Measurements from ENCODE around the gene PIK3CG. TPM values are rescaled to one million over a fixed set of nuclear protein-coding genes. Genes with fewer than 3 reads are reported as not detected.

PIK3CG gene
- polyA plus RNA-seq, 3 donors, result 17.9 to 31.2 (median 20.7) TPM

DNA sequence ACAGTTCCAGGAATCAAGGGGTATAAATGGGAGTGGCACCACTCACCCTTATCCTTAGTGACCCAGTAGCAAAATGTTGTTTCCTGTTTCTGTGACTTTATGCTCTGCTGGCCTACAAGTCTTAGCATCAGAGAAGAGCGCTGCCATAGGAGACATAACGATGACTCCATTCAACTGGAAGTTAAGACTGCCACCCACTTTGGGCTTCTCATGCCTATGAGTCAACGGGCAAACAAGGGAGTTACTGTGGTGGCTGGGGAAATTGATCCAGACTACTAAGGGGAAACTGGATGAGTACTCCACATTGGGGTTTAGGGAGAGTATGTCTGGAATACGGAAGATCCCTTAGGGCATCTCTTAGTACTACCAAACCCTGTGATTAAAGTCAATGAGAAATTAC lies 40.6 kb upstream of the PIK3CG start:
- Mint-ChIP-seq H3K9me3 (peaks cover 5 to 13% (median 7%) of the 10 kb centered on the region in 7 donors), H3K27me3 (ENCODE audit: low read depth in 3 of 3) (no peaks in the 10 kb centered on the region), H3K36me3 (no peaks in the 10 kb centered on the region), H3K4me1 (no peaks in the 10 kb centered on the region), H3K4me3 (no peak overlapping the region), H3K27ac (no peak overlapping the region)
- no peaks in the 10 kb centered on the region for H3K4me1 ChIP-seq (ENCODE audit: control insufficient read depth in 1 of 2, insufficient read depth in 2 of 2, low read length in 2 of 2)
- H3K27me3 ChIP-seq (ENCODE audit: control insufficient read depth in 2 of 2, insufficient read depth in 2 of 2, low read length in 2 of 2), result no peaks in the 10 kb centered on the region
- H4K20me1 ChIP-seq (ENCODE audit: insufficient read depth, low read length), result no peaks in the 10 kb centered on the region
- no peak overlapping the region for H3K9ac ChIP-seq (ENCODE audit: insufficient read depth, low read length, poor library complexity, severe bottlenecking)
- DNase-seq, result no peak
- no peak overlapping the region for H2AFZ ChIP-seq (ENCODE audit: insufficient read depth, low read depth, low read length, poor library complexity, severe bottlenecking)
- no peak overlapping the region for H3K4me2 ChIP-seq (replicated peaks; ENCODE audit: extremely low read depth, low read length, poor library complexity, severe bottlenecking)
- H3K4me3 ChIP-seq (replicated peaks in 1 of 3; ENCODE audit: low read depth in 2 of 3, low read length in 3 of 3), result no peak overlapping the region
- TF ChIP-seq, protein P1, sequence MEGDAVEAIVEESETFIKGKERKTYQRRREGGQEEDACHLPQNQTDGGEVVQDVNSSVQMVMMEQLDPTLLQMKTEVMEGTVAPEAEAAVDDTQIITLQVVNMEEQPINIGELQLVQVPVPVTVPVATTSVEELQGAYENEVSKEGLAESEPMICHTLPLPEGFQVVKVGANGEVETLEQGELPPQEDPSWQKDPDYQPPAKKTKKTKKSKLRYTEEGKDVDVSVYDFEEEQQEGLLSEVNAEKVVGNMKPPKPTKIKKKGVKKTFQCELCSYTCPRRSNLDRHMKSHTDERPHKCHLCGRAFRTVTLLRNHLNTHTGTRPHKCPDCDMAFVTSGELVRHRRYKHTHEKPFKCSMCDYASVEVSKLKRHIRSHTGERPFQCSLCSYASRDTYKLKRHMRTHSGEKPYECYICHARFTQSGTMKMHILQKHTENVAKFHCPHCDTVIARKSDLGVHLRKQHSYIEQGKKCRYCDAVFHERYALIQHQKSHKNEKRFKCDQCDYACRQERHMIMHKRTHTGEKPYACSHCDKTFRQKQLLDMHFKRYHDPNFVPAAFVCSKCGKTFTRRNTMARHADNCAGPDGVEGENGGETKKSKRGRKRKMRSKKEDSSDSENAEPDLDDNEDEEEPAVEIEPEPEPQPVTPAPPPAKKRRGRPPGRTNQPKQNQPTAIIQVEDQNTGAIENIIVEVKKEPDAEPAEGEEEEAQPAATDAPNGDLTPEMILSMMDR (IDR thresholded peaks at IDR 0.05), result no peak
- 100% methylated on average over 3 of the region's 4 CpGs for WGBS (ENCODE audit: insufficient coverage)
- intact Hi-C loops (cut with micrococcal nuclease), result no loop called here
- no peak overlapping the region for H3K27ac ChIP-seq (ENCODE audit: low read depth in 1 of 2, low read length in 2 of 2)
- H3K9me3 ChIP-seq (replicated peaks in 1 of 2; ENCODE audit: control insufficient read depth in 1 of 2, insufficient read depth in 1 of 2, low read length in 2 of 2), result peaks cover 4 to 7% of the 10 kb centered on the region in 2 donors
- H3K36me3 ChIP-seq (replicated peaks in 1 of 2; ENCODE audit: control insufficient read depth in 1 of 2, insufficient read depth in 2 of 2, low read length in 2 of 2), result no peaks in the 10 kb centered on the region
- no peaks in the 10 kb centered on the region for H3K79me2 ChIP-seq (ENCODE audit: insufficient read depth, low read length)

DNA sequence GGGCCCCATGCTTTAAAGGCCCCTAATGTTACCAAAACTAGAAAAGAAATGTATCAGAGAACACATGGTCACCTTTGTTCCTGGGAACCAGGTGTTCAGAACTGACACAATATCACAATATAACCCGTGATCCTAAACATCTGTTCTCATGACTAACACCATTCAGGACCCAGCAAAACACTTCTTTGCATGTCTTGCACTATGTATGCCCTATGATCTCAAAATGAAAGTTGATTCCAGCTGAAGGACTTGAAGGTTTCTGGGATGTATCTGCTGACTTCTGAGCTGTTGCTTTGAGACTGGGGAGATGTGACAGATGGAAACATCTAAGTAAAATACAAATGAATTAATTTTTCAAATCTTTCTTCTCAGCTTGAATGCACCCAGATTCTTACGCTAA lies 37.5 kb upstream of the PIK3CG start:
- peaks cover 0 to 2% of the 10 kb centered on the region in 2 donors for H3K36me3 Mint-ChIP-seq
- Histone ChIP-seq H3K79me2 (ENCODE audit: insufficient read depth, low read length) (no peaks in the 10 kb centered on the region), H4K20me1 (ENCODE audit: insufficient read depth, low read length) (no peaks in the 10 kb centered on the region), H2AFZ (ENCODE audit: insufficient read depth, low read depth, low read length, poor library complexity, severe bottlenecking) (no peak overlapping the region), H3K4me1 (ENCODE audit: control insufficient read depth in 1 of 2, insufficient read depth in 2 of 2, low read length in 2 of 2) (no peaks in the 10 kb centered on the region), H3K4me3 (replicated peaks in 1 of 3; ENCODE audit: low read depth in 2 of 3, low read length in 3 of 3) (no peak overlapping the region), H3K4me2 (replicated peaks; ENCODE audit: extremely low read depth, low read length, poor library complexity, severe bottlenecking) (no peak overlapping the region), H3K27me3 (ENCODE audit: control insufficient read depth in 2 of 2, insufficient read depth in 2 of 2, low read length in 2 of 2) (no peaks in the 10 kb centered on the region), H3K27ac (ENCODE audit: low read depth in 1 of 2, low read length in 2 of 2) (no peak overlapping the region), H3K36me3 (replicated peaks in 1 of 2; ENCODE audit: control insufficient read depth in 1 of 2, insufficient read depth in 2 of 2, low read length in 2 of 2) (no peaks in the 10 kb centered on the region), H3K9ac (ENCODE audit: insufficient read depth, low read length, poor library complexity, severe bottlenecking) (no peak overlapping the region), H3K9me3 (replicated peaks in 1 of 2; ENCODE audit: control insufficient read depth in 1 of 2, insufficient read depth in 1 of 2, low read length in 2 of 2) (peaks cover 14 to 28% of the 10 kb centered on the region in 2 donors)
- no peaks in the 10 kb centered on the region for H3K4me1 Mint-ChIP-seq
- no peak overlapping the region for H3K4me3 Mint-ChIP-seq
- no peak overlapping the region for H3K27ac Mint-ChIP-seq
- H3K27me3 Mint-ChIP-seq (ENCODE audit: low read depth in 3 of 3), result peaks cover 0 to 1% (median 0%) of the 10 kb centered on the region in 3 donors
- DNase-seq, result no peak
- intact Hi-C loops (cut with micrococcal nuclease), result no loop called here
- peaks cover 19 to 33% (median 22%) of the 10 kb centered on the region in 7 donors for H3K9me3 Mint-ChIP-seq
- no CpG with 5 or more reads among the region's 2 CpGs for WGBS (ENCODE audit: insufficient coverage)
- TF ChIP-seq, protein P1 (IDR thresholded peaks at IDR 0.05), result no peak

Measured in CD14-positive monocyte (primary cell).